NCI-H2029 treated with DMSO at 0.1 percent for 48 hours (cell line): ENCODE data around the gene STK33.

ENCODE experiments used
- DNase-seq: peaks from one replicate; lab custom pipeline; 2025; lab: John Stamatoyannopoulos, UW

STK33 gene

DNA sequence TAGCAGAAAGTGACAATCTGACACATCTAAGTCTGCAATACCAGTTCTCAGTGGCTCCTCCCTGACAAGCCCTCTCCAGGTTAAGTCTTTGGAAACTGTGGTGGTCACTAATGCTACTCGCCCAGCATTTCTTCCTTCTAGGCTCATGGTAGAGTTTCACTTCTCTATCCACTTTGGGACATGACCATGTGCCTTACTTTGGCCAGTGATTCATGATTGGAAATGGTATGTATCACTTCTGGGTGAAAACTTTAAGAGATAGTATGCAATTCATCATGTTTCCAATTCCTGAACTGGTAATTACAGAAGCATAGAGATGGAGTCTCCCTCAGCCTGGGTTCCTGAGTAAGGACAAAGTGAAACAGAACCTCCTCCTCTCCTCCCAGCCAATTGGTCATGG lies 178.8 kb downstream of the STK33 start:
- no peak for DNase-seq

- no peak for DNase-seq
Measured at GRCh38 chr11:8408151-8408941, 185.7 kb downstream of the STK33 start.

GRCh38 chr11:8403310-8403709 lies 190.7 kb downstream of the STK33 start:
- DNase-seq, result no peak

GRCh38 chr11:8392886-8393285 lies 201.1 kb downstream of the STK33 start:
- DNase-seq, result no peak

DNA sequence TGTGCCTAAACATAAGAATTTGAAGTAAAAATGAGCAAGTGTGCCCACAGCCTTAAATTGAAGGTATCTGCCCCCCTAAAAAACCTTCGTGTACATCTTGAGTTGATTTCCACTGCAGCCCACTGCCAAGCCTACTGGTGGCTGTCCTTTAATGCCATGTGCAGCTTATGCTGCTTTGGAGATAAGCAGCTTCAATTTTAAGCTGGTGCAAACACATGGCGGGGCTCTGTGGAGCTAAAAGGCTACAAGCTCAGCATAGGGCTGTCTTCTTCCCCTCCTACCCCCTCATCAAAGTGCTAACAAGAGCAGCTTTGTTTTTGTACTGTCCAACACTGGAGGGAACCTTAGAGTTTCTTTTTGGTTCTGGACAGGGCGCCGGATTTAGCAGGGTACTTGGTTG lies 201.9 kb downstream of the STK33 start:
- DNase-seq, result no peak

- no peak for DNase-seq
Measured at GRCh38 chr11:8390851-8391612, 203.0 kb downstream of the STK33 start.

DNA sequence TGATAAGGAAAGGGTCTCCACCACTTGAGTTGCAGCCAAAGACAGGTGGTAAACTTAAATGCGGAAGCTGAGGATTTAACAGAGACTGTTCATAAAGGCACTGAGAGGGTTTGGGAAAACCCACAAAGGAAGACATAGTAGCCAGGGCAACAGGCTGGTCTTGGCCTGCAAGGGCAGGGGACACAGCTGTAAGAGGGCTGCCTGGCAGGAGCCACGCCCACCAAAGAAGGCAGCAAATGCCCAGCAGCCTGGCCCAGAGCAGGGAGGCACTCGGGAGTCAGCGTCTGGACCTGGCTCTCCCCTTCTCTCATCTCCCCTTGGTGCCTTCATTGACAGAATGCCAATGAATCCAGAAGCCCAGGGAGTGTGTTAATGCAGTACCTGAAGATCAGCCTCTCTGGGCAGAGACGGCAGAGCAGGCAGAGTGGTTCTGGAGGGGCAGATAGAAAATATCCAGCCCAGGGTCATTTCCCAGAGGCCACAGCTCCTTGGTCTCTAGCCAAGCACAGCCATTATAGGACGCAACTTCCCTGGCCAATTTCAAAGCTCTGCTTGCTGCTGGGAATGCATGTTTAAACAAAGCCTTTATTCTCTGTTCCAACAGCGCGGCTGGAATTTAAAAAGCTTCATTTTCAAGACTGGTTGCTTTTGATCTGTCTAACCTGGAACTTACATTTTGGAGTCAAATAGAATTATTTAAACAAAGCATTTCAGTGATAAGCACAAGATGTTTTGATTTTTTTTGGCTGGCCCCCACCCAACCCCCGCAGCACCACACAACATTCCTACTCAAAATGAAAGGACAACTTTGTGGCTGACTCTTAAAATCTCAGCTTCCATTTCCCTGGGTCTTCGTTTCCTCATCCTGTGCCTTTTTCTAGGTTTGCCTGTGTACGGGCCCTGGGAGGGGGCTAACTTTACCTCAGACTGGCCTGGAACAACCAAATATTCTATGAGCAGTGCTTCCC lies 204.7 kb downstream of the STK33 start:
- DNase-seq, result no peak

DNA sequence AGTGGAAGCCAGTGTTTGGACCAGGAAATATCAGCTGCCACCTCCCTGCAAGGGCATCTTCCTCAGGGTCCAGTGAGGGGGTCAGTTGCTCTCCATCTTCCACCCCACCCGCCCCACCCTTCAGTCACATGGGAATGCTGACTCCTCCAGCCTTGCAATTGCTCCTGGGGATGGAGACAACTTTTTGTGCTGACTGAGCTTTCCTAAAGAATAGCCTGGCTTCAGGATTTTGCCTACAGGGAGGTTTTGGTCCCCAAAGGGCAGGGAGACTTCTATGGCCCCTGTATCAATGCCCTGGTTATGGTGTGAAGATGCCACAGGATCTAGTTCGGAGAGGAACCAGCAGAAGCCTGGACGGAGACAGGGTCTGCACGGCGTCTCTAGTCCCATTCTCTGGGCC lies 206.3 kb downstream of the STK33 start:
- DNase-seq, result no peak

DNA sequence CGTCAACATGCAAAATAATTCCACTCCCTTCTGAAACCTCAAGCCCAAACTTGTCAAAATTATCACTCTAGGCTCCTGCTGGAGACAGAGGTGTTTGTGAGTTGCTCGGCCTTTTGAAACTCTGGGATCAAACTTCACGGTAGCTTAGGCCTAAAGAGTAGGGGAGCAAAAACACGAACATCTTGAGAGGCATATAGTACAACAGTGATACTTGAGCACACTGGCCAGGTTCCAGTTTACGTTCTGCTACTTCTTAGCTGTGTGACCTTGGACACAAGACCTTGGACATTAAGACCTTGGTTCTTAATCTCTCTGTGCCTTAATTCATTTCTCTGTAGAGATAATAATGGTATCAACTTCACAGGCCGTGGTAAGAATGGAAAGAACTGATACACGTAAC lies 206.9 kb downstream of the STK33 start:
- DNase-seq, result no peak

DNA sequence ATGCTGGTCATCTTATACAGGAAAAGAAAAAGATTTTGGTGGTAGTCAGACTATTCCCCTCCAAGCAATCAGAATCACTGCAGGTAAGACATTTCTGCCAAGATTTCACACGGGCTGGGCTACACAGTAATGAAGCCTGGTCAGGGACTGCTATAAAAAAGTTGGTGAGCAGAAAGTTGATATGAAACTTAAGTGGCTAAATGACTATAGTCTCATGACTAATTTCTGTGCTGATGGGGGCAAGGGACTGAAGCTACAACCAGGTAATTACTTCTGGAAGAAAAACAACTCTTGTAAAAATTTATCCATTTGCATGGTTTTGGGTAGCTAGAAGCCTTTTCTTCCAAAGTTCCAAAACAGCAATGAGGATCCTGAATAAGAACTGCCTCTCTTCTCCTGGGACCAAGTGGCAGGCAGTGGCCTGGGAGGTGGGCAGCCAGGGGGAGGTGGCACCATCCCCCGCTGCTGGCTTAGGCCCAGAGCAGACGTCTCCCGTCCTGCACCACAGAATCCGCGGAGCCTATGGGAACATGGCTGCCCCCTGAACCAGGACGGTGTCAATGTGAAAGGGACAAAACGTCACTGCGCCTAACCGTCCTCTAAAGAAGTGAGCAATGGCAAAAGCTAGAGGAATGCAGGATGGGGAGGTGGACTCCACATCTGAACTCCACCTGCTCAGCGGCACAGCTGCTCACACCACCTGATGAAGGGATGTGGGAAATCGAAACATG lies 207.7 kb downstream of the STK33 start:
- no peak for DNase-seq

- DNase-seq, result no peak
Measured at GRCh38 chr11:8384199-8384821, 209.7 kb downstream of the STK33 start.

- DNase-seq, result no peak
Measured at GRCh38 chr11:8383627-8384026, 210.4 kb downstream of the STK33 start.

DNA sequence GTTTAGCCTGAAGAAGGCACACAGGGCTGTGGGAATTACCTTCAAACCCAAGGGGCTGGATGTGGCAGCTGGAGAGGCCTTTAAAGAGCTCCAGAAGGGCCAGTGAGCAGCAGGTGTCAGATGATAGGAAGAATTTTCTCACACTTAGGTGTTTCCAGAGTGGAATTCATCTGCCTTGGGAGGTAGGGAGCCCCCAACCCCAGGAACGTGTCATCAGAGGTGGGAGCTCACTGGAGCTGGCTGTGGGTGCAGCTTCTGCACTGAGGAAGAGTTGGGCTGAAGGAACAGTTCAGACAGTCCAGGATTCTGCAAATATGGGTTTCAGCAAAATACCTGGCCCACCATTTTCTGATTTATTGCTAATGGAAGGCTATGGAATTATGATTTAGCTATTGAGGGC lies 210.8 kb downstream of the STK33 start:
- no peak for DNase-seq

DNA sequence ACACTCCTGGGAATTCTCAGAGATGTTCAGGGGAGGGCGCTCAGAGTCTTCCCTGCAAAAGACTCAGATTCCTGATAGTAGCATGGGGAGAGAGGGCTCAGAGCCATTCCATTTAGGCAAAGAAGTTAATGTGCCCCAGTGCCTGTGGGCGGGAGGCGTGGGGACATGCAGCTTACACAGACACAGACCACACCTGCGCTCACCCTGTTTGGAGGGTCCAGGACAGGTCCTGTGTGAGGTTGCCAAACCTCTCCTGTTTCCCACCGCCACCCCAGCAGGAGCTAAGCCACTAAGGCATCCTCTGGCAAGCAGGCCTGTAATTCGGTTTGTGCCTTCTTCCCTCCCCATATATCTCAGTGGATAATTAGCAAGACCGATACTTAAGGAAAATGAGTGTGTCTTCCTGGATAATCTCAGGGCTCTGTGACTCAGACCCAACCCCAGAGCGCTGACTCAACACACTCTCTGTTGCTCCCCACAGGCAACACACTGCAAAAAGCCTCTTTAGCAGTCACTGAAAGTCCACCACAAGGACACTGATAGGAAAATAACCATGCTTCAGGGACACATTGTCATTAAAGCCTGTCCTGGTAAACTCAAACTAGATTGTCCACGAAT lies 211.5 kb downstream of the STK33 start:
- DNase-seq, result no peak

DNA sequence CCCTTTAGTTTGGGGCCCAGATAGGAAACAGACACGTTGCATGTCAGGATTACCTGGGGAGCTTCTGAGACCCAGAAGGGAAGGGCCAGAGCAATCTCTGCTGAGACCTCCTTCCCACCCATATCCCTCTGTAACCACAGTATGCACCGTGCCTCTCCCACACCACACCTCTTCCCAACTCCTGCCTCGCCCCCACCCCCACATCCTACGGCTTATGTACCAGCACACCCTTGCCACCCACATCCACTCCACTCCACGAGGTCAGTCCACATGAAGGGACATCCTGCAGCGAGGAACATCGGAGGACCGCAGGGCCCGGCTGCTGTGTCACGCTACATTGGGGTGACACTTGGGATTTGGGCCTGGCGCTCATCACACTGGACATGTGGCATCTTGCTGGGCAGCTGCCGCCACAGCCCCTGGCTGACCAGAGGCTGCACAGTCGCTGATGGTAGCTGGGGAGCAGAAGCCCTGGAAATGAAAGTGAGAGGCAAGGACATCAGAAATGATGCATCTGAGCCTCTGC lies 212.1 kb downstream of the STK33 start:
- DNase-seq, result no peak

DNA sequence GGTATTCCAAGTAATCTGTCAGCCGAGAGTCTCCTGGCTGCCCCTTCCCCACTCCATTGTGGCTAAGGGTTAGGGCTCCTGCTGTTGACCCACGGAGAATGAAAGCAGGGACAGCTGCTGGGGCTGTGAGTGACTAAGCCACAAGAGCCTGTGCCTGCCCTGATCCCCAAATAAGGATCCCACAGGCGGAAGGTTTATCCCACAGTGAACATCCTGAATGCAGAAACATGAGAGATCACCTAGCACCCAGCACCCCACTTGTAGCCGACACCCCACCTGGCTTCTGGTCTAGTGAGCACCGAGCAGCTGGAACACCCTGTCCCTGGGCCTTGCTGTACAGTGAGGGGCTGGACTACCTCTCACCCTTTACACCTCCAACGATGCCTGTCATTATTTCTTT lies 212.7 kb downstream of the STK33 start:
- DNase-seq, result no peak

GRCh38 chr11:8375932-8376331 lies 218.1 kb downstream of the STK33 start:
- no peak for DNase-seq

DNA sequence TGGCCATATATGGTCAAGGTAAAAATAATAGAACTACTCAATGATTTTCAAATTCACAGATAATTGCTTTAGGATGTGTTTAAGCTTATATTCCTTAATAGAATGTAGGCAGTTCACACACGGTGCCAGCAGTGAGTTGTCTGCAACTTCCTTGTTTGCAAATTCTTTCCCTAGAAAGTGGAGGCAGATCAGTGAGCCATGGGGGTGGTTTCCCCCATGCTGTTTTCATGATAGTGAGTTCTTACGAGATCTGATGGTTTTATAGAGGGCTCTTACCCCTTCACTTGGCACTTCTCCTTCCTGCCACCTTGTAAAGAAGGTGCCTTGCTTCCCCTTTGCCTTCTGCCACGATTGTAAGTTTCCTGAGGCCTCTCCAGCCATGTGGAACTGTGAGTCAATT lies 218.6 kb downstream of the STK33 start:
- no peak for DNase-seq

GRCh38 chr11:8374716-8375115 lies 219.3 kb downstream of the STK33 start:
- no peak for DNase-seq
